WI38 (cell line): ENCODE results near the gene NCBP2L.

Experiments used
- H3K4me3 ChIP-seq: 2 replicates; pipeline ENCODE4 v1.5.1; 2011; ENCODE audit warnings: low read depth, mild to moderate bottlenecking, control low read depth, low read length
- TF ChIP-seq, protein P1 (sequence below): IDR thresholded peaks from 2 replicates; pipeline ENCODE4 v1.5.1; 2012; ENCODE audit warnings: low read depth, mild to moderate bottlenecking, control low read depth, low read length

The NCBP2L gene

DNA sequence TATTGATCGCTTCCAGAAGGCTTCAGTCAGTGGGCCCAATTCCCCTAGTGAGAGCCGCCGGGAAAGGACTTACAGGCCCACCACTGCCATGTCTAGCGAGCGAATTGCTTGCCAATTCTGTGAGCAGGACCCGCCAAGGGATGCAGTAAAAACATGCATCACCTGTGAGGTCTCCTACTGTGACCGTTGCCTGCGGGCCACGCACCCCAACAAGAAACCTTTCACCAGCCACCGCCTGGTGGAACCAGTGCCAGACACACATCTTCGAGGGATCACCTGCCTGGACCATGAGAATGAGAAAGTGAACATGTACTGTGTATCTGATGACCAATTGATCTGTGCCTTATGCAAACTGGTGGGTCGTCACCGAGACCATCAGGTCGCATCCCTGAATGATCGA is 63.4 kb downstream of the NCBP2L start:
- no peak overlapping the region for H3K4me3 ChIP-seq

DNA sequence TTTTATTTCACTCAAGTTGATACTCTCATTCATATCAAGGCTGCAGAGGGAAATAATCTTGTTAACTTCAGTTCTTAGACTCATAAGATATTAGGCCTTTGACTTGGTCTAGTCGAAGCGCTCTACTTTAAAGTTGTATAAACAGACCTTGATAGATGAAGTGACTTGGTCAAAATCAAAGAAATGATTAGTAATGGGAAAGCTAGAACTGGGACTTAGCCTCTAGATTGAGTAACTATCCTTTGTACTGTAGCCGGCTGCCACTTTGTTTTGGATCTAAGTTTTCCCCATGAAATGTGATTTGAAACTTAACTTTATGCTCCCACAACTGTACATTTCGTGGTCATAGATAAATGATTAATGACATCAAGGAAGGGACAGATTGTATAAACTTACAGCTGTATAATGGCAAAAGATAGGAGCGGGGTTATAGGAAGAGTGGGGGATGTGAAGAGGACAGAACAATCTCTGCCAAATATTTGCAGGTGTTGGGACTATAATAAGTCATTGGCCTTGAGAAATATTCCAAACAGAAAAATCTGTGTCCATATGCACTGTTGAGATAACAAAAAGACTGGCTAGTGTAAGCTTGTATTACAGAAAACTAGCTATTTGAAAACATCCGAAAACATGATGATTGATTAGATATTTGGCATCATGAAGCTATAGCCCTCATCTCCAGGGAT is 65.3 kb downstream of the NCBP2L start:
- H3K4me3 ChIP-seq = no peak overlapping the region
- TF ChIP-seq, protein P1, sequence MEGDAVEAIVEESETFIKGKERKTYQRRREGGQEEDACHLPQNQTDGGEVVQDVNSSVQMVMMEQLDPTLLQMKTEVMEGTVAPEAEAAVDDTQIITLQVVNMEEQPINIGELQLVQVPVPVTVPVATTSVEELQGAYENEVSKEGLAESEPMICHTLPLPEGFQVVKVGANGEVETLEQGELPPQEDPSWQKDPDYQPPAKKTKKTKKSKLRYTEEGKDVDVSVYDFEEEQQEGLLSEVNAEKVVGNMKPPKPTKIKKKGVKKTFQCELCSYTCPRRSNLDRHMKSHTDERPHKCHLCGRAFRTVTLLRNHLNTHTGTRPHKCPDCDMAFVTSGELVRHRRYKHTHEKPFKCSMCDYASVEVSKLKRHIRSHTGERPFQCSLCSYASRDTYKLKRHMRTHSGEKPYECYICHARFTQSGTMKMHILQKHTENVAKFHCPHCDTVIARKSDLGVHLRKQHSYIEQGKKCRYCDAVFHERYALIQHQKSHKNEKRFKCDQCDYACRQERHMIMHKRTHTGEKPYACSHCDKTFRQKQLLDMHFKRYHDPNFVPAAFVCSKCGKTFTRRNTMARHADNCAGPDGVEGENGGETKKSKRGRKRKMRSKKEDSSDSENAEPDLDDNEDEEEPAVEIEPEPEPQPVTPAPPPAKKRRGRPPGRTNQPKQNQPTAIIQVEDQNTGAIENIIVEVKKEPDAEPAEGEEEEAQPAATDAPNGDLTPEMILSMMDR = no peak

More for the DNA sequence above, 63.4 kb downstream of the NCBP2L start:
- TF ChIP-seq, protein P1 = no peak
